Right atrium auricular region (tissue), 2 donors: Measurements from ENCODE around the gene SPRING1. TPM values are rescaled to one million over a fixed set of nuclear protein-coding genes. Genes with fewer than 3 reads are reported as not detected.
A peak's percentile ranks its signal among the peaks of the same experiment; 100 is the strongest.
"Not testable (repeated sequence)": the region's sequence is repeated elsewhere in the genome, so short reads cannot be mapped to it uniquely, and the experiment has no call there.

Experiments
- DNase-seq: peaks from one replicate; pipeline ENCODE4 v3.0.0-alpha.2; 2019; ENCODE audit warnings: low spot score
- H3K27ac ChIP-seq, 2 donors: fragments of 200-600 bp; sonication (generic); 1 replicate in 1 of 2; 2 replicates in 1 of 2; pipeline ENCODE4 v1.5.1; 2016 to 2019
- H3K27me3 ChIP-seq, 2 donors: fragments of 200-600 bp; sonication (generic); one replicate each; pipeline versions ENCODE4 v1.5.1 to v1.6.0; 2017 to 2019
- H3K36me3 ChIP-seq: fragments of 200-600 bp; sonication (generic); one replicate; pipeline ENCODE4 v1.5.1; 2016
- H3K4me1 ChIP-seq, 2 donors: fragments of 200-600 bp; sonication (generic); one replicate each; pipeline versions ENCODE4 v1.5.1 to v1.6.0; 2017 to 2019
- H3K4me3 ChIP-seq, 2 donors: fragments of 200-600 bp; sonication (generic); 1 replicate in 1 of 2; 2 replicates in 1 of 2; pipeline ENCODE4 v1.5.1; 2017 to 2019; ENCODE audit warnings: mild to moderate bottlenecking in 1 of 2, moderate library complexity in 1 of 2
- H3K9me3 ChIP-seq, 2 donors: fragments of 200-600 bp; sonication (generic); one replicate each; pipeline ENCODE4 v1.5.1; 2019
- CTCF ChIP-seq, 2 donors: fragments of 200-600 bp; sonication (generic); IDR thresholded peaks; one replicate each; pipeline ENCODE4 v1.5.1; 2019; ENCODE audit warnings: antibody characterized with exemption in 2 of 2
- total RNA-seq, 2 donors: library from RNA; depleted of rRNA; stranded (reverse); fragments of >200 nt; gene quantifications; one replicate each; pipeline ENCODE4 v1.1.0, GENCODE V29; 2016

The SPRING1 gene
- total RNA-seq, 2 donors from 2014 or later, result 9.4 to 12.0 TPM

GRCh38 chr12:116765271-116765670 is 27.4 kb upstream of the SPRING1 start:
- no peak for TF ChIP-seq CTCF (IDR thresholded peaks at IDR 0.05)

GRCh38 chr12:116761499-116761898 is 23.6 kb upstream of the SPRING1 start:
- Histone ChIP-seq H3K27me3 (no peaks in the 10 kb centered on the region), H3K4me3 (no peak overlapping the region), H3K27ac (no peak overlapping the region), H3K36me3 (no peaks in the 10 kb centered on the region), H3K9me3 (no peaks in the 10 kb centered on the region), H3K4me1 (peaks cover 0 to 12% of the 10 kb centered on the region in 2 donors)
- DNase-seq, result no peak
- no peak for TF ChIP-seq CTCF (IDR thresholded peaks at IDR 0.05)

More at GRCh38 chr12:116765271-116765670, 27.4 kb upstream of the SPRING1 start:
- Histone ChIP-seq H3K9me3 (no peaks in the 10 kb centered on the region), H3K27ac (no peak overlapping the region), H3K36me3 (no peaks in the 10 kb centered on the region), H3K27me3 (no peaks in the 10 kb centered on the region), H3K4me3 (no peak overlapping the region), H3K4me1 (peaks cover 0 to 3% of the 10 kb centered on the region in 2 donors)
- DNase-seq, result no peak

GRCh38 chr12:116760622-116761020 is 22.8 kb upstream of the SPRING1 start:
- TF ChIP-seq CTCF (IDR thresholded peaks at IDR 0.05), result no peak
- no peak for DNase-seq
- H3K9me3 ChIP-seq, result no peaks in the 10 kb centered on the region
- H3K27ac ChIP-seq, result no peak overlapping the region
- no peaks in the 10 kb centered on the region for H3K36me3 ChIP-seq
- no peaks in the 10 kb centered on the region for H3K27me3 ChIP-seq
- H3K4me1 ChIP-seq, result peaks cover 0 to 12% of the 10 kb centered on the region in 2 donors
- no peak overlapping the region for H3K4me3 ChIP-seq

GRCh38 chr12:116759783-116760621 is 22.1 kb upstream of the SPRING1 start:
- no peaks in the 10 kb centered on the region for H3K27me3 ChIP-seq
- no peak for TF ChIP-seq CTCF (IDR thresholded peaks at IDR 0.05)
- no peaks in the 10 kb centered on the region for H3K36me3 ChIP-seq
- H3K9me3 ChIP-seq, result no peaks in the 10 kb centered on the region
- no peak overlapping the region for H3K27ac ChIP-seq
- DNase-seq, result no peak
- H3K4me1 ChIP-seq, result peaks cover 0 to 12% of the 10 kb centered on the region in 2 donors
- H3K4me3 ChIP-seq, result peak overlapping the region in 1 of 2 donors; percentile 22

GRCh38 chr12:116754783-116755182 is 16.9 kb upstream of the SPRING1 start:
- not testable (repeated sequence) for H3K4me3 ChIP-seq, H3K4me1 ChIP-seq, H3K27me3 ChIP-seq, H3K27ac ChIP-seq, H3K36me3 ChIP-seq, DNase-seq, H3K9me3 ChIP-seq

- not testable (repeated sequence) for H3K4me1 ChIP-seq, H3K9me3 ChIP-seq, H3K36me3 ChIP-seq, DNase-seq, H3K27me3 ChIP-seq, H3K4me3 ChIP-seq, H3K27ac ChIP-seq
Observed at GRCh38 chr12:116754097-116754496, 16.2 kb upstream of the SPRING1 start.

GRCh38 chr12:116750298-116750697 is 12.4 kb upstream of the SPRING1 start:
- H3K27me3 ChIP-seq, result no peaks in the 10 kb centered on the region
- H3K4me1 ChIP-seq, result no peaks in the 10 kb centered on the region
- H3K27ac ChIP-seq, result no peak overlapping the region
- TF ChIP-seq CTCF (IDR thresholded peaks at IDR 0.05), result no peak
- no peak for DNase-seq
- H3K36me3 ChIP-seq, result no peaks in the 10 kb centered on the region
- H3K4me3 ChIP-seq, result no peak overlapping the region
- no peaks in the 10 kb centered on the region for H3K9me3 ChIP-seq
